ENCODE results near the gene CERS2.

Gene CERS2

GRCh38 chr1:151006327-151007052 is 31.9 kb upstream of the CERS2 start, which contains the start of gene MINDY1:
TSS of gene MINDY1 (minus strand) at chr1:151006902. CDS start at chr1:151002617, 4,285 bp downstream.
- peak within 1 kb of the TSS; percentile 51 for H3K27ac ChIP-seq (ENCODE audit: low read depth, low read length)
- no peaks in the 10 kb centered on the region for H4K20me1 ChIP-seq (ENCODE audit: low read depth, low read length)
- no peaks in the 10 kb centered on the region for H3K36me3 ChIP-seq (ENCODE audit: low read length)
- peaks cover 8% of the 10 kb centered on the region; the same call in 1 of the 2 replicates for H3F3A ChIP-seq (ENCODE audit: insufficient read depth)
- H2AFZ ChIP-seq (ENCODE audit: low read depth, low read length, severe bottlenecking): peak within 1 kb of the TSS; percentile 85
- H3K4me3 ChIP-seq (ENCODE audit: insufficient read depth, low read length, poor library complexity, severe bottlenecking): peak within 1 kb of the TSS; percentile 48
- H3K79me2 ChIP-seq (ENCODE audit: insufficient read depth, low read length): peaks cover 12% of the 10 kb centered on the region; the same call in 1 of the 2 replicates
- H3K9ac ChIP-seq (ENCODE audit: low read length): peak within 1 kb of the TSS; percentile 83
- peak within 1 kb of the TSS; percentile 75 for H3K4me2 ChIP-seq (ENCODE audit: low read depth, low read length, poor library complexity, severe bottlenecking)
- no peaks in the 10 kb centered on the region for H3K27me3 ChIP-seq (ENCODE audit: low read length)
- H3K9me3 ChIP-seq (ENCODE audit: insufficient read depth, low read length): no peaks in the 10 kb centered on the region
- H3K9me2 ChIP-seq (replicated peaks; ENCODE audit: insufficient read depth, low read length): no peaks in the 10 kb centered on the region
- no peak for TF ChIP-seq CTCF (IDR thresholded peaks at IDR 0.05; ENCODE audit: insufficient read depth, low read length, poor library complexity, severe bottlenecking)
- no peak for TF ChIP-seq EZH2phosphoT487 (conservative IDR thresholded peaks at IDR 0.05; ENCODE audit: low read length)

GRCh38 chr1:151005729-151006319 is 31.2 kb upstream of the CERS2 start:
- peak overlapping the region; percentile 60 for H3K9ac ChIP-seq (ENCODE audit: low read length)
- H3K27me3 ChIP-seq (ENCODE audit: low read length): no peaks in the 10 kb centered on the region
- H3K9me3 ChIP-seq (ENCODE audit: insufficient read depth, low read length): no peaks in the 10 kb centered on the region
- peak overlapping the region; percentile 48 for H3K4me3 ChIP-seq (ENCODE audit: insufficient read depth, low read length, poor library complexity, severe bottlenecking)
- no peaks in the 10 kb centered on the region for H3K9me2 ChIP-seq (replicated peaks; ENCODE audit: insufficient read depth, low read length)
- H3F3A ChIP-seq (ENCODE audit: insufficient read depth): peaks cover 8% of the 10 kb centered on the region; the same call in 1 of the 2 replicates
- H2AFZ ChIP-seq (ENCODE audit: low read depth, low read length, severe bottlenecking): peak overlapping the region; percentile 79
- peak overlapping the region; percentile 60 for H3K4me2 ChIP-seq (ENCODE audit: low read depth, low read length, poor library complexity, severe bottlenecking)
- peaks cover 12% of the 10 kb centered on the region; the same call in 1 of the 2 replicates for H3K79me2 ChIP-seq (ENCODE audit: insufficient read depth, low read length)
- H3K27ac ChIP-seq (ENCODE audit: low read depth, low read length): no peak overlapping the region
- no peaks in the 10 kb centered on the region for H3K36me3 ChIP-seq (ENCODE audit: low read length)
- no peaks in the 10 kb centered on the region for H4K20me1 ChIP-seq (ENCODE audit: low read depth, low read length)
- TF ChIP-seq CTCF (IDR thresholded peaks at IDR 0.05; ENCODE audit: insufficient read depth, low read length, poor library complexity, severe bottlenecking) (no peak), EZH2phosphoT487 (conservative IDR thresholded peaks at IDR 0.05; ENCODE audit: low read length) (no peak)

DNA sequence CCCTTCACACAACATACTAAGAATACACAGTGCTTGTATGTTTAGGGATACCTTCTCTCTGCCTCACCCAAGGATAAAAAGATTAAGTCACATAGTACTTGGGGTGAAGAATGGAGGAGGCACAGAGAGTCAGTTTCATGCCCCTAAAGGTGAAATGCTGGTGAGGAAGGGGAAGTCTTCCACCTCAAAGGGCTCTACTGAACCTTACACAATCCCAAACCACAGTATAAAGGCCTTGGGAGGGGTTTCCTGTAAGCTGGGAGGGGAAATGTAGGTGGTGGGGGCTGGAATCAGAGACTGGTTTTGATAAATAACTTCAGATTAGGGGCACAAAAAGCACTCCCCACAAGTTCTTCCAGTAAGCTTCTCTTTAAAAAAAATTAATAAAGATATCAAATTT is 28.5 kb upstream of the CERS2 start:
- Histone ChIP-seq H4K20me1 (ENCODE audit: low read depth, low read length) (no peaks in the 10 kb centered on the region), H3K9me2 (replicated peaks; ENCODE audit: insufficient read depth, low read length) (no peaks in the 10 kb centered on the region), H2AFZ (ENCODE audit: low read depth, low read length, severe bottlenecking) (no peak overlapping the region), H3K27me3 (ENCODE audit: low read length) (no peaks in the 10 kb centered on the region), H3K4me2 (ENCODE audit: low read depth, low read length, poor library complexity, severe bottlenecking) (no peak overlapping the region), H3K36me3 (ENCODE audit: low read length) (no peaks in the 10 kb centered on the region), H3K9me3 (ENCODE audit: insufficient read depth, low read length) (no peaks in the 10 kb centered on the region), H3K4me3 (ENCODE audit: insufficient read depth, low read length, poor library complexity, severe bottlenecking) (no peak overlapping the region), H3F3A (ENCODE audit: insufficient read depth) (peaks cover 8% of the 10 kb centered on the region; the same call in 1 of the 2 replicates), H3K9ac (ENCODE audit: low read length) (no peak overlapping the region), H3K27ac (ENCODE audit: low read depth, low read length) (no peak overlapping the region), H3K79me2 (ENCODE audit: insufficient read depth, low read length) (no peaks in the 10 kb centered on the region)
- no peak for TF ChIP-seq EZH2phosphoT487 (conservative IDR thresholded peaks at IDR 0.05; ENCODE audit: low read length)
- TF ChIP-seq CTCF (IDR thresholded peaks at IDR 0.05; ENCODE audit: insufficient read depth, low read length, poor library complexity, severe bottlenecking): no peak
